CD14-positive monocyte (primary cell): ENCODE measurements around the gene RHOXF1. TPM values are rescaled to one million over a fixed set of nuclear protein-coding genes. Genes with fewer than 3 reads are reported as not detected.
"Not testable (repeated sequence)": the region's sequence is repeated elsewhere in the genome, so short reads cannot be mapped to it uniquely, and the experiment has no call there.

ENCODE experiments used
- DNase-seq, 3 donors: peaks; one replicate each; pipeline ENCODE4 v3.0.0-alpha.2; 2011 to 2022
- H2AFZ ChIP-seq: 2 replicates; pipeline ENCODE4 v1.6.0; 2012; ENCODE audit warnings: mild to moderate bottlenecking, low read depth, low read length, inconsistent platforms; ENCODE audit not compliant: insufficient read depth, poor library complexity, severe bottlenecking
- H3K27ac ChIP-seq, 2 donors: 1 replicate in 1 of 2; 2 replicates in 1 of 2; pipeline ENCODE4 v1.5.1; 2012 to 2013; ENCODE audit warnings: low read length in 2 of 2, control low read depth in 1 of 2, inconsistent platforms in 1 of 2, low read depth in 1 of 2, mild to moderate bottlenecking in 1 of 2
- H3K27me3 ChIP-seq, 2 donors: one replicate each; pipeline versions ENCODE4 v1.6.0 to v1.6.1; 2011 to 2013; ENCODE audit warnings: low read length in 2 of 2; ENCODE audit not compliant: control insufficient read depth in 2 of 2, insufficient read depth in 2 of 2
- H3K36me3 ChIP-seq, 2 donors: replicated peaks in 1 of 2; 1 replicate in 1 of 2; 2 replicates in 1 of 2; pipeline versions ENCODE4 v1.5.1 to v1.6.1; 2012 to 2013; ENCODE audit warnings: low read length in 2 of 2, control low read depth in 1 of 2, inconsistent platforms in 1 of 2, mild to moderate bottlenecking in 1 of 2; ENCODE audit not compliant: insufficient read depth in 2 of 2, control insufficient read depth in 1 of 2
- H3K4me1 ChIP-seq, 2 donors: 1 replicate in 1 of 2; 2 replicates in 1 of 2; pipeline versions ENCODE4 v1.5.1 to v1.6.1; 2012 to 2013; ENCODE audit warnings: low read length in 2 of 2, control low read depth in 1 of 2, inconsistent platforms in 1 of 2, mild to moderate bottlenecking in 1 of 2, moderate library complexity in 1 of 2; ENCODE audit not compliant: insufficient read depth in 2 of 2, control insufficient read depth in 1 of 2
- H3K4me2 ChIP-seq: replicated peaks from 2 replicates; pipeline ENCODE3; 2012; ENCODE audit warnings: low read length, moderate library complexity, mild to moderate bottlenecking; ENCODE audit not compliant: poor library complexity, severe bottlenecking; ENCODE audit errors: extremely low read depth
- H3K4me3 ChIP-seq, 3 experiments: fragments of 200-600 bp in 1 of 3; sonication (generic) in 1 of 3; replicated peaks in 1 of 3; 1 replicate in 2 of 3; 2 replicates in 1 of 3; pipeline ENCODE4 v1.5.1; 2011 to 2013; ENCODE audit warnings: low read length in 3 of 3, mild to moderate bottlenecking in 3 of 3, control low read depth in 2 of 3, low read depth in 2 of 3, inconsistent platforms in 1 of 3, moderate library complexity in 1 of 3
- H3K79me2 ChIP-seq: 2 replicates; pipeline ENCODE4 v1.6.0; 2012; ENCODE audit warnings: mild to moderate bottlenecking, control low read depth, inconsistent platforms, low read length, moderate library complexity; ENCODE audit not compliant: insufficient read depth
- H3K9ac ChIP-seq: 2 replicates; pipeline ENCODE4 v1.6.0; 2017; ENCODE audit warnings: low read length, mild to moderate bottlenecking; ENCODE audit not compliant: insufficient read depth, poor library complexity, severe bottlenecking
- H3K9me3 ChIP-seq, 2 donors: replicated peaks in 1 of 2; 1 replicate in 1 of 2; 2 replicates in 1 of 2; pipeline versions ENCODE4 v1.5.1 to v1.6.1; 2012 to 2013; ENCODE audit warnings: low read length in 2 of 2, control low read depth in 1 of 2; ENCODE audit not compliant: control insufficient read depth in 1 of 2, insufficient read depth in 1 of 2
- H4K20me1 ChIP-seq: 2 replicates; pipeline ENCODE4 v1.6.0; 2012; ENCODE audit warnings: mild to moderate bottlenecking, low read length, control low read depth, moderate library complexity; ENCODE audit not compliant: insufficient read depth
- H3K27ac Mint-ChIP-seq, 7 donors: one replicate each; pipeline ENCODE4 v1.8.0; 2020; ENCODE audit warnings: mild to moderate bottlenecking in 7 of 7, mixed read lengths in 7 of 7, moderate library complexity in 6 of 7, inconsistent platforms in 2 of 7
- H3K27me3 Mint-ChIP-seq, 3 donors: one replicate each; pipeline ENCODE4 v1.8.0; 2021 to 2022; ENCODE audit warnings: low read depth in 3 of 3, mild to moderate bottlenecking in 3 of 3, mixed read lengths in 3 of 3, moderate library complexity in 3 of 3, inconsistent platforms in 1 of 3
- H3K36me3 Mint-ChIP-seq, 2 donors: one replicate each; pipeline ENCODE4 v1.8.0; 2020; ENCODE audit warnings: mixed read lengths in 2 of 2, inconsistent platforms in 1 of 2, mild to moderate bottlenecking in 1 of 2
- H3K4me1 Mint-ChIP-seq: one replicate; pipeline ENCODE4 v1.8.0; 2020; ENCODE audit warnings: mild to moderate bottlenecking, mixed read lengths
- H3K4me3 Mint-ChIP-seq, 2 donors: one replicate each; pipeline ENCODE4 v1.8.0; 2020; ENCODE audit warnings: mild to moderate bottlenecking in 2 of 2, mixed read lengths in 2 of 2, moderate library complexity in 1 of 2
- H3K9me3 Mint-ChIP-seq, 7 donors: one replicate each; pipeline ENCODE4 v1.8.0; 2020 to 2022; ENCODE audit warnings: mixed read lengths in 7 of 7, mild to moderate bottlenecking in 6 of 7, moderate library complexity in 6 of 7, inconsistent platforms in 2 of 7
- WGBS: methylation state at CpG from one replicate; pipeline ENCODE4 v1.1.5; 2013; ENCODE audit warnings: missing lambda C conversion rate; ENCODE audit not compliant: insufficient coverage; 5-methylcytosine and 5-hydroxymethylcytosine counted together
- intact Hi-C, 2 donors: fragments of 100-400 bp; cut with micrococcal nuclease; formaldehyde crosslinking; loops; one replicate each; pipeline versions ENCODE4 v1.15.0 to v1.15.1; 2023
- polyA minus RNA-seq: library from RNA; depleted of rRNA, polyadenylated mRNA; stranded (reverse); fragments of >200 nt; gene quantifications from 2 replicates; pipeline ENCODE4 v1.2.3, GENCODE V29; 2012
- polyA plus RNA-seq, 3 donors: library from polyadenylated mRNA; depleted of rRNA in 1 of 3; unstranded in 2 of 3; stranded (reverse) in 1 of 3; fragments of 300-500 nt in 2 of 3; fragments of >200 nt in 1 of 3; fragmentation: Illumina TruSeq in 2 of 3; gene quantifications; 1 replicate in 2 of 3; 2 replicates in 1 of 3; pipeline ENCODE4 v1.2.3, GENCODE V29; 2012 to 2021
- total RNA-seq, 12 experiments: library from RNA in 1 of 12; stranded (reverse) in 1 of 12; fragments of 120-200 nt in 1 of 12; gene quantifications; one replicate each; pipeline ENCODE4 v1.2.4 and lab custom pipeline; 2013 to 2026; ENCODE audit warnings: mixed read lengths in 6 of 12, inconsistent platforms in 1 of 12
- TF ChIP-seq, protein P1 (sequence below): fragments of 200-600 bp; IDR thresholded peaks from one replicate; pipeline ENCODE4 v1.8.0; 2022; ENCODE audit warnings: antibody characterized with exemption, mild to moderate bottlenecking

RHOXF1 gene, protein sequence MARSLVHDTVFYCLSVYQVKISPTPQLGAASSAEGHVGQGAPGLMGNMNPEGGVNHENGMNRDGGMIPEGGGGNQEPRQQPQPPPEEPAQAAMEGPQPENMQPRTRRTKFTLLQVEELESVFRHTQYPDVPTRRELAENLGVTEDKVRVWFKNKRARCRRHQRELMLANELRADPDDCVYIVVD
- 0.12 TPM for total RNA-seq (2013)
- polyA plus RNA-seq (under 1 TPM in 1 of 3 donors, not detected in 2; 0.28 TPM), polyA minus RNA-seq (not detected in 2 replicates), total RNA-seq (lab: John Stamatoyannopoulos, UW) (0 to 1.2 (median 0.20) reads per million in 11 experiments)

DNA sequence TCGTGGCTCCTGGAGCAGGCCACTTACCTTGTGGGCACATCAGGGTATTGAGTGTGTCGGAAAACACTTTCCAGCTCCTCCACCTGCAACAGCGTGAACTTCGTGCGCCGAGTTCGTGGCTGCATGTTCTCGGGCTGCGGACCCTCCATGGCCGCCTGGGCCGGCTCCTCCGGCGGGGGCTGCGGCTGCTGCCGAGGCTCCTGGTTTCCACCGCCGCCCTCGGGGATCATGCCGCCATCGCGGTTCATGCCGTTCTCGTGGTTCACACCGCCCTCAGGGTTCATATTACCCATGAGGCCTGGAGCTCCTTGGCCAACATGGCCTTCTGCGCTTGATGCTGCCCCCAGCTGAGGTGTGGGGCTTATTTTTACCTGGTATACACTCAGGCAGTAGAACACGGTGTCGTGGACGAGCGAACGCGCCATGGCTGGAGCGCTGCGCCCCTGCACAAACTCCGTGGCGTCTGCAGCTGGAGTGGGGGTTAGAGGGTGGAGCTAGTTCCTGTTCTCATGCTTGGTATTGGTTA is at the start of gene RHOXF1:
TSS of gene RHOXF1 (minus strand) at position 476 of the 526 bp plus-strand sequence. CDS start at position 425, 51 bp downstream.
- intact Hi-C loops = no loop called here
- peaks cover 0 to 7% (median 0%) of the 10 kb centered on the region in 7 donors for H3K9me3 Mint-ChIP-seq
- WGBS = over 99% methylated on average over 23 of the region's 35 CpGs

DNA sequence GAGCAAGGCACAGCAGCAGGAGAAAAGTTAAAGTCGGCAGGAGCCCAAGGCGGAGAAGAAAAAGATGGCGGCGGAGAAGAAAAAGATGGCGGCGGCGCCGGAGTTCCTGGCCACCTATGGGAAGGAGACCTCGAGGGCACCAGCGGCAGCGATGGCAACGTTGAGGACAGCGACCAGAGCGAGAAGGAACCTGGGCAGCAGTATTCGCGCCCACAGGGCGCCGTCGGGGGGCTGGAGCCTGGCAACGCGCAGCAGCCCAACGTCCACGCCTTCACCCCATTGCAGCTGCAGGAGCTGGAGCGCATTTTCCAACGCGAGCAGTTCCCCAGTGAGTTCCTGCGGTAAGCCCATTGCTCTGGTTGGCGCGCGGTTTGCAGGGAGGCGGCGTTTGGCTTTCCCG is 43.4 kb upstream of the RHOXF1 start:
- intact Hi-C loops, H3K36me3 Mint-ChIP-seq, H2AFZ ChIP-seq, H3K27ac ChIP-seq, H3K4me1 ChIP-seq, H3K4me3 ChIP-seq, H4K20me1 ChIP-seq, H3K27me3 ChIP-seq, H3K4me3 Mint-ChIP-seq, H3K27me3 Mint-ChIP-seq, H3K4me1 Mint-ChIP-seq, DNase-seq, H3K9me3 Mint-ChIP-seq, H3K79me2 ChIP-seq, H3K27ac Mint-ChIP-seq, H3K4me2 ChIP-seq, H3K9ac ChIP-seq, H3K36me3 ChIP-seq, H3K9me3 ChIP-seq: not testable (repeated sequence)
- WGBS = no CpG with 5 or more reads among the region's 33 CpGs

More for the DNA sequence above, at the start of gene RHOXF1:
- Mint-ChIP-seq H3K4me1 (no peaks in the 10 kb centered on the region), H3K36me3 (no peaks in the 10 kb centered on the region), H3K4me3 (no peak within 1 kb of the TSS), H3K27ac (no peak within 1 kb of the TSS), H3K27me3 (peaks cover 0 to 10% (median 2%) of the 10 kb centered on the region in 3 donors)
- DNase-seq = no peak
- H3K27ac ChIP-seq = no peak within 1 kb of the TSS
- no peak within 1 kb of the TSS for H3K4me2 ChIP-seq
- no peaks in the 10 kb centered on the region for H3K36me3 ChIP-seq
- H3K9ac ChIP-seq = no peak within 1 kb of the TSS
- H4K20me1 ChIP-seq = no peaks in the 10 kb centered on the region
- no peaks in the 10 kb centered on the region for H3K27me3 ChIP-seq
- TF ChIP-seq, protein P1, sequence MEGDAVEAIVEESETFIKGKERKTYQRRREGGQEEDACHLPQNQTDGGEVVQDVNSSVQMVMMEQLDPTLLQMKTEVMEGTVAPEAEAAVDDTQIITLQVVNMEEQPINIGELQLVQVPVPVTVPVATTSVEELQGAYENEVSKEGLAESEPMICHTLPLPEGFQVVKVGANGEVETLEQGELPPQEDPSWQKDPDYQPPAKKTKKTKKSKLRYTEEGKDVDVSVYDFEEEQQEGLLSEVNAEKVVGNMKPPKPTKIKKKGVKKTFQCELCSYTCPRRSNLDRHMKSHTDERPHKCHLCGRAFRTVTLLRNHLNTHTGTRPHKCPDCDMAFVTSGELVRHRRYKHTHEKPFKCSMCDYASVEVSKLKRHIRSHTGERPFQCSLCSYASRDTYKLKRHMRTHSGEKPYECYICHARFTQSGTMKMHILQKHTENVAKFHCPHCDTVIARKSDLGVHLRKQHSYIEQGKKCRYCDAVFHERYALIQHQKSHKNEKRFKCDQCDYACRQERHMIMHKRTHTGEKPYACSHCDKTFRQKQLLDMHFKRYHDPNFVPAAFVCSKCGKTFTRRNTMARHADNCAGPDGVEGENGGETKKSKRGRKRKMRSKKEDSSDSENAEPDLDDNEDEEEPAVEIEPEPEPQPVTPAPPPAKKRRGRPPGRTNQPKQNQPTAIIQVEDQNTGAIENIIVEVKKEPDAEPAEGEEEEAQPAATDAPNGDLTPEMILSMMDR = no peak
- H3K4me3 ChIP-seq = no peak within 1 kb of the TSS
- peaks cover 0 to 3% of the 10 kb centered on the region in 2 donors for H3K9me3 ChIP-seq
- H3K79me2 ChIP-seq = no peaks in the 10 kb centered on the region
- no peaks in the 10 kb centered on the region for H3K4me1 ChIP-seq
- no peak within 1 kb of the TSS for H2AFZ ChIP-seq

DNA sequence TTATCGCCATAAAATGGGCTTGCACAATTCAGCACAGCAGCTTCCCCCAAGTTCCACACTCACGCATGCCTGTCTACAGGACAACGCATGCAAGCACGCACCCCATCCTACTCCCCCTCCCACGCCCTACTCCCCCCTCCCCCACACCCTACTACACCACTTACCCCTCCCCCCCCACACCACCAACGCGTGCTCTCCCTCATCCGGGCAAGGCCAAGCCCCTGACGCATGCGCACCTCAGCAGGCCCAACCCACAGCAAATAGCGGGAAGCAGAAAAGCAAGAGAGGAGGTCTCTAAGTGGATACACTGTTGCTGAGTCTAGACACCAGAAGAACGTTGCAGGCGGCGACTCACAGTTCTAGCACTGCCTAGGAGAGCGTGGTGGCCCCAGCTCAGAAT is 42.6 kb upstream of the RHOXF1 start, which contains the start of gene RHOXF2:
TSS of gene RHOXF2 (plus strand) at position 301 of the 400 bp plus-strand sequence. CDS start 138 bp downstream, outside the sequence.
- H3K4me3 ChIP-seq, H3K27ac ChIP-seq, H3K9ac ChIP-seq, H3K4me3 Mint-ChIP-seq, H3K9me3 Mint-ChIP-seq, H3K4me1 ChIP-seq, H3K79me2 ChIP-seq, H4K20me1 ChIP-seq, DNase-seq, intact Hi-C loops, H3K36me3 ChIP-seq, H3K9me3 ChIP-seq, H3K27me3 ChIP-seq, H3K36me3 Mint-ChIP-seq, H3K4me2 ChIP-seq, H3K27ac Mint-ChIP-seq, H2AFZ ChIP-seq, H3K4me1 Mint-ChIP-seq, H3K27me3 Mint-ChIP-seq: not testable (repeated sequence)
- no CpG with 5 or more reads among the region's 15 CpGs for WGBS
